KOPT-K1 (cell line): ENCODE results near the gene FEM1C.
A peak's percentile ranks its signal among the peaks of the same experiment; 100 is the strongest.

Experiments
- H3K27ac ChIP-seq: fragments of 200-600 bp; sonication (generic); 2 replicates; pipeline ENCODE4 v1.5.1; 2016; ENCODE audit warnings: antibody characterized with exemption, mild to moderate bottlenecking, low read depth, low read length; ENCODE audit not compliant: poor library complexity, severe bottlenecking
- H3K36me3 ChIP-seq: fragments of 200-600 bp; sonication (generic); 2 replicates; pipeline ENCODE4 v1.5.1; 2017; ENCODE audit warnings: antibody characterized with exemption, mild to moderate bottlenecking, low read length, moderate library complexity; ENCODE audit not compliant: insufficient read depth
- H3K9me3 ChIP-seq: fragments of 200-600 bp; sonication (generic); 2 replicates; pipeline ENCODE4 v1.5.1; 2017; ENCODE audit warnings: antibody characterized with exemption, low read length, mild to moderate bottlenecking; ENCODE audit not compliant: insufficient read depth, poor library complexity, severe bottlenecking

Gene FEM1C

GRCh38 chr5:115543365-115544042 lies 1.1 kb downstream of the FEM1C start:
- Histone ChIP-seq H3K27ac (peak overlapping the region; percentile 87), H3K9me3 (peaks cover 24% of the 10 kb centered on the region), H3K36me3 (peaks cover 48% of the 10 kb centered on the region)

- peaks cover 55% of the 10 kb centered on the region for H3K36me3 ChIP-seq
- peaks cover 24% of the 10 kb centered on the region for H3K9me3 ChIP-seq
- peak overlapping the region; percentile 87 for H3K27ac ChIP-seq
Measured at GRCh38 chr5:115542651-115543364, 1.8 kb downstream of the FEM1C start.

- Histone ChIP-seq H3K27ac (no peak overlapping the region), H3K36me3 (peaks cover 62% of the 10 kb centered on the region), H3K9me3 (peaks cover 21% of the 10 kb centered on the region)
Measured at GRCh38 chr5:115542086-115542485, 2.5 kb downstream of the FEM1C start.

GRCh38 chr5:115541611-115542010 lies 3.0 kb downstream of the FEM1C start:
- no peak overlapping the region for H3K27ac ChIP-seq
- H3K9me3 ChIP-seq, result peaks cover 16% of the 10 kb centered on the region
- H3K36me3 ChIP-seq, result peaks cover 67% of the 10 kb centered on the region

- Histone ChIP-seq H3K36me3 (peaks cover 96% of the 10 kb centered on the region), H3K27ac (no peak overlapping the region), H3K9me3 (no peaks in the 10 kb centered on the region)
Measured at GRCh38 chr5:115535479-115536035, 9.0 kb downstream of the FEM1C start.

- Histone ChIP-seq H3K36me3 (peaks cover 87% of the 10 kb centered on the region), H3K9me3 (no peaks in the 10 kb centered on the region), H3K27ac (no peak overlapping the region)
Measured at GRCh38 chr5:115532517-115532916, 12.1 kb downstream of the FEM1C start.

- Histone ChIP-seq H3K27ac (no peak overlapping the region), H3K9me3 (no peaks in the 10 kb centered on the region), H3K36me3 (peaks cover 87% of the 10 kb centered on the region)
Measured at GRCh38 chr5:115531787-115532367, 12.7 kb downstream of the FEM1C start.

GRCh38 chr5:115531380-115531779 lies 13.2 kb downstream of the FEM1C start:
- Histone ChIP-seq H3K36me3 (peaks cover 87% of the 10 kb centered on the region), H3K9me3 (no peaks in the 10 kb centered on the region), H3K27ac (no peak overlapping the region)

- no peak overlapping the region for H3K27ac ChIP-seq
- H3K9me3 ChIP-seq, result no peaks in the 10 kb centered on the region
- H3K36me3 ChIP-seq, result peaks cover 87% of the 10 kb centered on the region
Measured at GRCh38 chr5:115530426-115530825, 14.1 kb downstream of the FEM1C start.

- H3K9me3 ChIP-seq, result no peaks in the 10 kb centered on the region
- H3K36me3 ChIP-seq, result peaks cover 84% of the 10 kb centered on the region
- H3K27ac ChIP-seq, result no peak overlapping the region
Measured at GRCh38 chr5:115526604-115527003, 18.0 kb downstream of the FEM1C start.

GRCh38 chr5:115524199-115524847 lies 20.3 kb downstream of the FEM1C start:
- Histone ChIP-seq H3K9me3 (no peaks in the 10 kb centered on the region), H3K36me3 (peaks cover 88% of the 10 kb centered on the region), H3K27ac (no peak overlapping the region)

GRCh38 chr5:115522832-115523403 lies 21.7 kb downstream of the FEM1C start:
- Histone ChIP-seq H3K27ac (no peak overlapping the region), H3K9me3 (no peaks in the 10 kb centered on the region), H3K36me3 (peaks cover 75% of the 10 kb centered on the region)

- H3K9me3 ChIP-seq, result no peaks in the 10 kb centered on the region
- no peak overlapping the region for H3K27ac ChIP-seq
- peaks cover 48% of the 10 kb centered on the region for H3K36me3 ChIP-seq
Measured at GRCh38 chr5:115520191-115520590, 24.4 kb downstream of the FEM1C start.

- H3K9me3 ChIP-seq, result no peaks in the 10 kb centered on the region
- peaks cover 14% of the 10 kb centered on the region for H3K36me3 ChIP-seq
Measured at GRCh38 chr5:115516372-115516771, 28.2 kb downstream of the FEM1C start.

GRCh38 chr5:115514220-115514619 lies 30.4 kb downstream of the FEM1C start:
- no peak overlapping the region for H3K27ac ChIP-seq
- no peaks in the 10 kb centered on the region for H3K9me3 ChIP-seq
- H3K36me3 ChIP-seq, result no peaks in the 10 kb centered on the region; the same call in 1 of the 2 replicates

More at GRCh38 chr5:115516372-115516771, 28.2 kb downstream of the FEM1C start:
- H3K27ac ChIP-seq, result no peak overlapping the region
